Inflammatory macrophage (primary cell): ENCODE measurements around the gene CCM2.
"Not testable (repeated sequence)": the region's sequence is repeated elsewhere in the genome, so short reads cannot be mapped to it uniquely, and the experiment has no call there.

Source experiments
- DNase-seq, 2 donors: peaks; one replicate each; pipeline ENCODE4 v3.0.0-alpha.2; 2020 to 2022

CCM2 gene

DNA sequence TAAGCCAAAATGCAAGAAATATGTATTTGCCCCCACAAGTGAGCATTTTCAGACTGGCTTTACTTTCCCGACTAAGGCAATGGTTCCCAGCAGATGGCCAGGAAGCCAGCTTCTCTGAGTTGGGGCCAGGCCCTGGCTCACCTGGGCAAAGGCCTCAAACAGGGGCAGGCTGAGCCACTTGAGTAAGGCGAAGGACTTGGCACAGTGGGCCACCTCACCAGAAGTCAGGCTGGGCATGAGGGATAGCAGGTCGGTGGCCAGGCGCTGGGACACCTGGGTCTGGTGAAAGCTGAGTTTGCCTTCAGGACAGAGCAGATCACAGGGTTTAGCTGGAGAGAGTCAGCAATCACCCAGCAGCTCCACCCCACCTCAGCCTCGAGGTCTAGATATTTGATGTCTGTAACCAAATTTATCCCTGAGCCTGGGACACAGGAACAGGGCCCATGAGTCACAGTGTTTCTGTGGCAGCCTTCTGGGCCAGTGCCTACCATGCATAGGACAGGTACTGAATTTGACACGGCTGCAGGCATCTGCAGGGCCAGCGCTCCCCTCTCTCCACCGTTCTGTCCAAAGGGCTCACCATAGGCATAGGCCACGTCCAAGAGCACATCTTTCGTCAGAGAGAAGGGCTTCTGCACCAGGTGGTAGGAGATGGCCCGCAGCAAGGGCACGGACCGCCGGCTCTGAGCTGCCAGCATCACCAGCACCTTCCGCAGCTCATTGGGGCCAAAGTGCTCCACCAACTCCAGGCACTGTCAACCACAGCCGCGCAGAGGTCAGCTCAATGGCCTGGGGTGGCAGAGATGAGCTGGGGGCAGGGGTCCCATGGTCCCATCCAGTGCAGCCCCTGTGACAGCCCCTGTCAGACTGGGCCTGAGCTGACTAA, 104.2 kb downstream of the CCM2 start:
- no peak for DNase-seq

DNA sequence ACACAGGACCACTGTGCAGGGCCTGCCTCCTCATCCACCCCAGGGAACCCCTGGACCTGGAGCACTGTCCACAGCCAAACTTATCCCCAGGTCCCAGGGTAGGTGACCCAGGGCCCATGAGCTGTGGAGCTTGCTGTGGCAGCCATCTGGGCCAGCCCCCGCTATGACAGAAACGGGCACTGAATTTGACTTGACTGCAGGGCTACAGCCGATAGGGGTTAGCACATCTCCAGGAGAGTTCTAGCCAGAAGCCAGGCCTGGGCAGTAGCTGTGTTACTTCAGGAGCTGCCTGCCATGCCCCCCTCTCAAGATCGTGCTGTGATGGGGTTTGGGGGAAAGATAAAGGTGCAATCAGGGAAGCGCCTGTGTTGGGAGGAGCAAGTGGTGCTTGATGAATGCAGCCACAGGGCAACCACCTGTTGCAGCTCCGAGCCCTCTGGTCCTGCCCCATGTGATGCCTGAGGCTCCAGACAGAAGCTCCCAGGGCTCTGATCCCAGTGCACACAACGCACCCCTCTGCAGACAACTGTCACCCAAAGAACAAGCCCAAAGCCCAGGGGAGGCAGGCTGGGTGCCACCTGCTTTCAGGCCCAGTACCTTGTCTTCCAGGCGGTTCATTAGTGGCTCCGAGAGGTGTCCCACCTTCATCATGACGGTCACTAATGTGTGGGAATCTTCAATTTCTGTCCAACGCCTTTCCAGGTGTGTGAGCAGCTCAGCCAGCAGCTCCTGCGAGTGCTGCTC, 105.0 kb downstream of the CCM2 start:
- DNase-seq: no peak

DNA sequence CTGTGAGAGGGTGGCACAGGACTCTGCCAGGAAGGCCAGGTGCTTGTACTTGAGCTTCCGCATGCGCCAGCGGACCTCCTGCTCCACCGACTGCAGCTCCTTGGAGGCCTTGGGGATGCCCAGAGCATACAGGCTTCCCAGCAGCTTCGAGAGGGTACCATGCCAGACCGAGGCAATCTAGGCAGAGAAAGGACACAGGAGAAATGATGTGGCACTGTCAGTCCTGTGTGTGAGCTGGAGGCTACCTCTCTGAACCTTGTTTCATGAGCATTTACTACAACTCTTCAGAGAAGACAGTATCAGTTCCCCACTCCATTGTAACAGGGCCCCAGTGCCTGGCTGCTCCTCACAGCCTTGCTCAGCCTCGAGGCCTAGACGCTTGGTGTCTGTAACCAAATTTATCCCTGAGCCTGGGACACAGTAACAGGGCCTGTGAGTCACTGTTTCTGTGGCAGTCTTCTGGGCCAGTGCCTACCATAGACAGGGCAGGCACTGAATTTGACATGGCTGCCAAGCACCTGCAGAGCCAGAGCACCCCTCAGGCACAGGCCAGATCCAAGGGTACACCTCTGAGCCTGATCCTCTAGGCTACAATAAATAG, 105.7 kb downstream of the CCM2 start:
- DNase-seq: no peak

DNA sequence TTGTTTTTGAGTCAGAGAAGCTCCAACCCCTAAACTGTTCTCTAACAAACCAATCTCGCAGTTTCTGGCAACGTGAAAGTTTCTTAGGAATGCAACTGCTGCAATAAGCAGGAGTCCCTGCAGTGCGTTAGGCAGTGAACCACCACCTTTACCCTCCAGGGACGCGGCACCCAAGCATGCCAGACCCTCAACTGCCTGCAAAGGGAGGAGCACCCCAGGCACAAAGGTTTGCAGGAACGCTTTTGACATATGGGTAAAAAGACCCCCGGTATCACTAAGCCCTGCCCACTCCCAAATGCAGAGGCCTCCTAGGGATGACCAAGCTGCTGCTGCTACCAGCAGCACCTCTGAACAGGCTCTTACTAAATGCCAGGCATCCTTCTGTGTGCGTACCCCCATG, 106.8 kb downstream of the CCM2 start:
- no peak for DNase-seq

DNA sequence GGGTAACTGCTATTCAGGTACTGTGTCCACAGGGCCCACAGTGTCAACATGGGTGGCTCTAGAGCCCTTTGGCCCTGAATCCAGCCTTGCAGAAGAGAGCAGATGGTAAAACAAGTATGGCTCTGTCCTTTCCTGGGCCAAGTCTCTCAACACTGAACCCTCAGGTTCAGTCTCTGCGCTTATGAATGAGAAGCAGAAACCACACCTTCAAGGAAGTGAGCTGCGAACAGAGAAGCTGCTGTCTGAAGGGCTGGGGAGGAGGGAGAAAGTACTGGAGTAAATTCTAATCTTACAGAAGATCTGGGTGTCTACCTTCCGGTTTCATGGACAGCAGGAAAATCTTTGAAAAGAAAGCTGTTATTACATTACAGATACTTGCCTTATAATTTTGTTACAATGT, 107.4 kb downstream of the CCM2 start:
- DNase-seq: no peak

DNA sequence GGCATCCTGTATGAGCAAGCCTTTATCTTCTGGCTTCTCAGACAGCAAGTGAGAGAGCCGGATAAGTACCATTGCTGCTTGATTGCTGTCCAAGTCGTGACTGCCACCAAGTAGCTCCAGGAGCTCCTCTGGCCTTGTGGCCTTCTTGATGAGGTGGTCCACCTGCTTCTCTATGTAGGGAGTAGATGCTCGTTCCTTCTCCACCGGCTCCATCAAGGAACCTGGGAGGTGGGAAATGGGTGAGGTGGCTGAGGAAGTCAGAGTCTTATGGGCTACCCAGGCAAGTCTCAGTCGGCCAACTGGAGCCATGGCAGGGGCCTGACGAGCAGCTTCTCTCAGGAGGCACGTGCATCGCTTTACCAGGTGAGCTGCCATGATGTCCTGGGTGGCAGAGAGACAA, 108.9 kb downstream of the CCM2 start:
- DNase-seq: no peak

DNA sequence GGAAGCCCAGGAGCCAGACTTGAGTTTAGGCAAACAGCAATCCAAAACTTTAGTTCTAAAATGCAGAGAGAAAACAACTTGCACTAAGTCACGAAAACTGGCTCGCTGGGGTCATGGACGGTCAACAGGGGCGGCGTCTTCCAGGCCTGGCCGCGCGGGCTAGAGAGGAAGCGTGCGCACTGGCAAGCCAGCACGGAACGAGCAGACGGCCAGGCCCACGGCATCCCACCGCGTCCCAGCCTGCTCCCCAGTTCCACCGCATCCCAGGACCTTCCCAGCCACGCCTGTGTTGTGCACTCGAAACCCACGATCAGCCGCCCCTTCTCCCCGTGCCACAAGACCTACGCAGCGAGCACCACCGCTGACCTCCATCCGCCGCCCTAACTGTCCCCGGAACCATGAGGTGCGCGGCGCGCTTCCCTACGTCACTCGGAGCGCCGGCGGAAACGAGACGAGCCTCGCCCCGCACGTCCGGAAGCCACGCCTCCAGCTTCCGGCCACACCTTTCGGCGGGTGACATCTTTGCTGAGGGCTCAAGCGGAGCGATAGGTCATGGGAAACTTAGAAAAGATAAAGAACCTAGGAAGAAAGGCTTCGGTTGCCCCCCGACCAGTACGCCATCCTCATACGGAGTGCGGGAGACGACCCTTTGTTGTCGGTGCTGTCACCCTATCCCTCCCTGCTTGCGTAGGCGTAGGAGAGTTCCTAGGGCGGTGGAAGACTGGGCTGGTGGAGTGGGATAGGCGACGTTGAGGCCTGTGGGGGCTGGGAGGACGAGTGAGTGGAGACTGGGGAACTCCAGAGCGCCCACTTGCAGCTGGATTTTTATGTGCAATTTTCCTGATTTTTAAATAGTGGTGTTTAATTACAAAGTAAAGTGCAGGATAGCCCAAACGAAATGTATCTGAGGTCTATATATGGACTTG, 111.6 kb downstream of the CCM2 start, which contains the start of gene TBRG4:
TSS of gene TBRG4 (minus strand) at position 400 of the 926 bp plus-strand sequence. CDS start 2,460 bp downstream, outside the sequence.
- DNase-seq: peak; percentile 97 to 98

DNA sequence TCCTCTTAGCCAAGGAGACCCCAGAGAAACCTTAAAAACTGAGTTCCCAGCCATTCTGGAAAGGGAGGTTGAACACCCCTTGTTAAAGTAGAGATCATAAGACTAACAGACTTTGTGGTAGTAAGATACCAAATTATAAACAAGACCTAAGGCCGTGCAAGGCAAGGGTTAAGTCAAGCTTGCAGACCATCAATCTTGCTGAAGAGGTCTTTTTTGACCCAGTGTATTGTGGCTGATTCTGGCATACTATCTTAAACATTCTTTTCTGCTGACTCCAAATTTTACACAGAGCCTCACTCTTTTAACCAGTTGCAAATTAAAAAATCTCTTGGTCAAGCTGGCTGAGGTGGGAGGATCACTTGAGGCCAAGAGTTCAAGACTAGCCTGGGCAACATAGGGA, 112.6 kb downstream of the CCM2 start:
- no peak for DNase-seq

DNA sequence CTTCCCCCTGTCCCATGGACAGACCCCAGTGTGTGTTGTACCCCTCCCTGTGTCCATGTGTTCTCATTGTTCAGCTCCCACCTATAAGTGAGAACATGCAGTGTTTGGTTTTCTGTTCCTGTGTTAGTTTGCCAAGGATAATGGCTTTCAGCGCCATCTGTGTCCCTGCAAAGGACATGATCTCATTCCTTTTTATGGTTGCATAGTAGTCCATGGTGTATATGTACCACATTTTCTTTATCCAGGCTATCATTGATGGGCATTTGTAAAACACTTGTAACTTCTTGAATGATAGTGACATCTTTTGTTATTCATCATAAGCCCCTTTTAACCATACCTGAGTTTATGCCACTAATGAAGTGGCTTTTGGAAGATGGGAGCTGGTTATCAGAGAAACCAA, 114.3 kb downstream of the CCM2 start:
- DNase-seq: not testable (repeated sequence)

DNA sequence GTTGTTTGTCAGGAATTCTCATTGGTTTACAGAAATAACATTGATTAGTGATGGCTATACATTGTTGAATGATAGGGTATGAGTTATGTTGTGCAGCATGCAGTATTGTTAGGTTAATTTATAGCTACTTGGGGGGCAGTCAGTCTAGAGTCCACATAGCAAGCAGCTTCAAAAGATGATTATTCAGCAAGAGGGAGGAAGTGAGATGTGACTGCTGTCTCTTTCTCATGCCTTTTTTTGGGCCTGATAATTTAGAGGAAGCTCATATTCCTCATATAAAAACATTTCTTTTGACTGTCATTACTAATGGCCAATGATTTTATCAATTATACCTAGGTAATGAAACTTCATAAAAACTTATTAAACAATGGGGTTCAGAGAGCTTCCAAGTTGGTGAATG, 114.9 kb downstream of the CCM2 start:
- peak in 1 of 2 donors; percentile 21 for DNase-seq

DNA sequence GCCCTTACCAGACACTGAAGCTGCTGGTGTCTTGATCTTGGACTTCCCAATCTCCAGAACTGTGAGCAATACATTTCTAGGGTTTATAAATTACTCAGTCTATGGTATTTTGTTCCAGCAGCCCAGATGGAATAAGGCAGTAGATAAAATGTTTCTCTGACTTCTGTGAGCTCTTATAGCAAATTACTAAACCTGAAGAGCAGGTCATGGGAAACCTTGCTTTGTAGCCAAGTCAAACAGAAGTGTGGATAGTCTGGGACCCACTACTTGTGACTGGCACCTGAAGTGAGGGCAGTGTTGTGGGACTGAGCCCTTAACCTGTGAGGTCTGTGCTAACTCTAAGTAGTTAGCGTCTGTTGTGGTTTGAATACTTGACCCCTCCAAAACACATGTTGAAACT, 116.0 kb downstream of the CCM2 start:
- DNase-seq: no peak

DNA sequence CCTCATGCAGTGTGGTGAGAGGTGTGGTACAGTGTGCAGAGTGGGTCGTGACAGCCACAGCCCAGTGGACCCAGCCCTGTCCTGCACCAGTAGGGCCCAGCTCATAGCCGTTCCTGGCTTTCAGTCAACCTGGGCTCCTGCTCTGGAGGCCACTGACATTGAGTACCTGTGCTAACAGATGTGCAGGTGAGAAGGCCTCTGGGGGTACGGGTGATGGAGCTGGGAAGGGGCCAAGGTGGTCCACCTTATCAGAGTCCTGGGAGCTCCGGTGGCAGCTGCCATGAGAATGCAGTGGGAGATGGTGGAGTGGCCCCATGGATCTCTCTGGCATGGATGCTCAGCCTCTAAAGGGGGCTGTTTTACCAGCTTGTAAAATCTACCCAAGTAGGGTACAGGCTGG, 117.6 kb downstream of the CCM2 start:
- DNase-seq: no peak

DNA sequence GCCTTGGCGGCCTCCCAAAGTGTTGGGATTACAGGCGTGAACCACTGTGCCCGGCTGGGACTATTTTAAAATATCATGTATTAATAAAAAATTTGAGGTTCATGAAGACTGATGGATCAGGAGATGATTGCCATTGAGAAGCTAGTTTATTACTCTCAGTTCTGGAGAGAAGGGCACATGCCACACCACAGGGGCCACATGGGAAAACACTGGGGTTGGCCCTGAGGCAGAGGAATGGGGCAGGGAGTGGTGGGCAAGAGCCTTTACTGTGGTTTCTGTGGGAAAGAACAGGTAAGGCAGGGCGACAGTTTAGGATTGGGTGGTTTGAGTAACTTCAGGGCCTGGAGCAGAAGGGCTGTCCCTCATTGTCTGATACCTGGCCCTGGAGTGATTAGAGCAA, 118.3 kb downstream of the CCM2 start:
- DNase-seq: no peak

DNA sequence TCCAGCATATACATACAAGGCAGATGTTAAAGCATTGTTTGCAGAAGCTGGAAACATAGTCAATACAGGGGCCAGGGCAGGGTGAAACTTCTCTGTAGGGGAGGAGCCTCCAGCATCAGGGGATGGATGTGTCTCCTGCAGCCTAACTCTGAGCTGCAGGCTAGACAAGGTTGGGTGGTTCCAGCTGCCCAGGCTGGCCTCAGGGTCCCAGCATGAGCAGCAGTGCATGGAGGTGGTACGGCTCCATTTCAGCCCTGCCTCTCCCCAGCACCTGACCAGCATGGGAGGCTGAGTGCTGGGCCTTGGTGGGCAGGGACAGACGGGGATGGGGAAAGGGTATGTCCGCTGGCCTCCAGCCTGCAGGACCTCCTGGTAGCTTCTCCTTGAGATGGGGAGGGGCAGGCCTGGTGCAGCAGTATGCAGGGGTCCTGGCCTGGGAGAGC, 118.9 kb downstream of the CCM2 start:
- no peak for DNase-seq

DNA sequence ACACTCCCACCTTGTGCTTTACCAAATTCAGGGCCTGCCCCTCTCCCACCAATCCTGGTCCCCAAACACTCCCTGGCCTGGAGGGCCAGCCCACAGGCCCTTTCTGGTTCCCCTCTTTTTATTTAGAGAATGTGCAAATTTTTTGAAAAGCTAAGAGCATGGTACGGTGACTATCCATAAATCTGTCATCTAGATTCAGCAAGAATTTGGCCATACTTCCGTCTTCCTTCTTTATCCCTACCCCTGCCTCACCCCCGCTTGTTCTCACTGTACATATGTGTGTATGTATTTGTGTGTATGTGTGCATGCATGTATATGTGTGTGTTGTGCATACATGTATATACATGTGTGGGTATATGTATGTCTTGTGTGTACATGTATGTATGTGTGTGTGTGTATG, 119.5 kb downstream of the CCM2 start:
- no peak for DNase-seq

DNA sequence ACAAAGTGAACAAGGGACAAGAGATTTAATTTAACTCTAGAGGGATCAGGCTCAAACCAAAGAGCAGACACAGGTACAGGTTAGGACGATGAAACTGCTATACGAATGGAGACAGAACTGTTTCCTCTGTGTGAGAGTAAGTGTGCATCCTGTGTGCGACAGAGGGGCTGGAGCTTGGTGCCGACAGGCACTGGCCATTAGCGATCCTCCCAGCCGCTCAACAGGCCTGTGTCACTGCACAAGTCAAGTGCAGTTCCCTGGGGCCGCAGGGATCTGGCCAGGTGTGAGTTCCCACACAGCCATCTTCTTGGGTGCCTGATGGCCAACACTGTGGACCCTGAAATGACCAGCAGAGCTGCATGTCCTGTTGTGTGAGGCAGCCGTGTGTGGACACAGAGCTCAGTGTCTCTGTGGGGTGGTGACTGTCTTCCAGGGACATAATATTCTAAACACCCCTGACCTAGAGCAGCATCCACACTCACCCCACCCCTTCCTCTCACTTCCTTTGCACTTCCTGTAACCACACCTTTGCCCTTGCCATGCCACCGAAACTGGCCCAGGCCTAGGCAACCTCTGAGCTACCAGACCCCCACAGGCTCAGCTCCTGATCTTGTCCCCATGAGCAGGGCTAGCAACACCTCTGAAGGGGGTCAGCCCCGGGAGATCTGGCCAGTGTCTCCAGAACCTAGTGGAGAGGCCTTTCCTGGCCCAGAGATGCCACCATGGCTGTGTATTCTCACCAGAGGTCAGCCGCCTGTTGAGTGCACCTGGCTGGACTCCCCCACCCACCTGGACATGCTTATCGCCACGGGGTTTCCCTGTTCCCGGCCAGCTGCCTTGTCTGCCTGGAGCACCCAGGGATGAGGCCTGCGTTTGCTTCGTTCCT, 123.2 kb downstream of the CCM2 start:
- DNase-seq: no peak

DNA sequence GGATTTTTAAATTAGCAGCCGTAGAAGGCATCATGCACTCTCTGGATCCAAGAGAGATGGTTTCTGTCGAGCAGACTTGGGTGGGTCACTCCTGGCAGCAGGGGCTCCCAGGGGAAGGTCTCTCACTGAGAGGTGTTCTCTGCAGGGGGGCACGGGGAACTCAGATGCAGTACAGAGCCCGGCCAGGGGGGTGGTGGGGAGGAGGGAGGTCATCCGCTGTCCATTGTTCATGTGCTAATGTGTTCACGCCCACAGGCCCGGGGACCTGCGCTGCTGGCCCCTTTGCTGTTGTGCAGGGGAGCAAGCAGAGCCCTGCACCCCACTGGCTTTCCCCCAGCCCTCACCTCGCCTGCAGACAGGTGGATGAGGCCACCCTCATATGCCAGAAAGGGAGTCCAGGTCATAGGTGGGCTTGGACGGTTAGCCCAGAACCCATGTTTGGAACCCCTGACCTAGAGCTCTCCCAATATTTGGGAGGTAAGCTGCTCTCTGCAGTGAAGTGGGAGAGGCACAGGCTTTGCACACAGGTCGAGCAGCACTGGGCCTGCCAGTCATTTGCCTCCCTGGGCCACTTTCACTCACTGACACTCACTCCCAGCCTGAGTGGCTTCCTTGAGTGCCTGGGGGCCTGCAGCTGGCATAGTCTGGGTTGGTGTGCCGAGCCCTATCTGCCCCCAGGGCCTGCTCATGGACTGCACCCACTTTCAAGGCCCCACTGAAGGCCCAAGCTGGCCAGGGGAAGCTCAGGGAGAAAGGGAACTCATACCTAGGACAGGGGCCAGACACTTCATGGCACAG, 124.1 kb downstream of the CCM2 start:
- DNase-seq: no peak

DNA sequence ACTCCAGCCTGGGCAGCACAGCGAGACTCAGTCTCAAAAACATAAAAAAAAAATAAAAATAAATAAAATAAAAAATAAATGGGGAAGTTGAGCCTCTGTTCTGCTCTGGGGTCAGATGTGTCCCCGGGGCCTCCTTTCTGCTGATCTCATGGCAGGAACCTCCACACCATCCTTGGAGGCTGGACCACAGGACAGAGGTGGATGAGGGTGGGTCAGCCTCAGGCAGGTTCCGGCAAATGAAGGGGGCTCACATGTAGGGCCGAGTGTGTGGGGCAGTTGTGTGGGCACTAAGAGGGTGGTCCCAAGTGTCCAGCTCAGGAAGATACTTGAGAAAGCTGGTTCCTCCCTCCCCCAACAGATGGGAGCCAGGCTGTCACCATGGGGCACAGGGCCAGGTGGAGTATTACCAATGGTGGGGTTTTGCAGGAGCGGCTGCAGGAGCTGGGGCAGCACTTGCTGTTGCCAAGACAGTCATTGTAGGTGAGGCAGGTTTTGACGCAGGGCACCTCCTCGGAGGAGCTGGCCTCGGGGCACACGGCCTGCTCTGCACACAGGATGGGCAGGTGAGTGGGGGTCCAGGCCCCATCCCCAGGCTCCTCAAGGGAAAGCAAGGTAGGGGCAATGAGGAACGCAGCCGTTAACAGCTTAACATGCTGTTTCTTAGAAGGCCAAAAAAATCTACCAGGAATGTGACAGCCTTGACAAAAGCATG, 125.3 kb downstream of the CCM2 start:
- no peak for DNase-seq
